Measurements from ENCODE around the gene BEND7. TPM values are rescaled to one million over a fixed set of nuclear protein-coding genes. Genes with fewer than 3 reads are reported as not detected.

BEND7 gene
- total RNA-seq: 21.9 and 25.0 TPM in 2 replicates
- long read RNA-seq, partial matches to known transcripts: 1 of 5 reads
- long read RNA-seq, other reads (novel, unspliced or antisense): 4 of 5 reads

DNA sequence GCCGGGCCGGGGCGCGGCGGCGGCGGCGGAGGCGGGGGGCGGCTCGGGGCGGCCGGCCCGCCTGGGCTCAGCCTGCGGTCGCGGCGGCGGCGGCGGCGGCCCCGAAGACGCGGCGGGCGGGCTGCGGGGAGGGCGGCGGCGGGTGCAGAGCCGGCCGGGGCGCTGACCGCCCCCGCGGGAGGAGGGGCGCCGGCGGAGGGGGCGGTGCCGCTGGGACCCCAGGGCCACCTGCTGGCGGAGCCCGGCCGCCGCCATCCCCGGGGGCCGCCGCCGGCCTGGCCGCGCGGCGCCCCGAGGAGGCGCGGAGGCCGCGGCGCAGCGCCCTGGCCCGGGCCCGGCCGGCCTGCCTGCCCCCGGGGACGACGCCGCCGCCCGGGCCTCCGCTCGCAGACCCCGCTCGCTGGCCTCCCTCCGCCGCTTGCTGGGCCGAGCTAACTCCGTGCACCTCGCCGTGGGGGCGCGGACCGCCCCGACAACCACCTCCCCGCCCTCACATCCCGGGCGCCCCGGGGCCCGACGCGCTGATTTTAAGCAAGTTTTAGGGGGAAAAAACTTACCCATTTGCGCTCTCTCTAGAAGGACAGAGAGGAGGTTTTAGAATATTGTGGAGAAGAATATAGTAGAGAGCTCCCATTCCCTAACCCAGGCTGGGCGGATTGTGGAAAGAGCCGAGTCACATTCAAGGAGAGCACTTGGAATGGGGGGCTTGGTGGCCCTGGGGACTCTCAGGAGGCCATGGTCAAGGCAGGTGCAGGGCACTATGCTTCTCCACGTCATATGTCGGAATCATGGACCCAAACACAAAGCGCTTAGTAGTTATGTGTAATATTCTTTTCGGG is at the start of gene BEND7:
Gene BEND7 (minus strand): TSS at position 140 of the 839 bp plus-strand sequence. CDS start 481 bp downstream, outside the sequence.
- TF ChIP-seq CTCF (conservative IDR thresholded peaks at IDR 0.05): no peak
- Mint-ChIP-seq H3K9me3 (no peaks in the 10 kb centered on the region), H3K27me3 (ENCODE audit: low read depth) (peaks cover 17% of the 10 kb centered on the region), H3K4me1 (peaks cover 20% of the 10 kb centered on the region), H3K27ac (ENCODE audit: unreplicated experiment) (no peak within 1 kb of the TSS), H3K36me3 (ENCODE audit: low read depth) (peaks cover 4% of the 10 kb centered on the region), H3K4me3 (peak within 1 kb of the TSS; percentile 91)
- peak; percentile 43 for DNase-seq (ENCODE audit: low read depth, low spot score)

- DNase-seq (ENCODE audit: low read depth, low spot score): no peak
- no peaks in the 10 kb centered on the region for H3K4me1 Mint-ChIP-seq
- no peaks in the 10 kb centered on the region for H3K36me3 Mint-ChIP-seq (ENCODE audit: low read depth)
- H3K9me3 Mint-ChIP-seq: no peaks in the 10 kb centered on the region
- TF ChIP-seq CTCF (conservative IDR thresholded peaks at IDR 0.05): no peak
- no peak overlapping the region for H3K27ac Mint-ChIP-seq (ENCODE audit: unreplicated experiment)
- H3K27me3 Mint-ChIP-seq (ENCODE audit: low read depth): peaks cover 67% of the 10 kb centered on the region
- no peak overlapping the region for H3K4me3 Mint-ChIP-seq
These were observed 45.1 kb upstream of the BEND7 start for GRCh38 chr10:13573960-13574359.

DNA sequence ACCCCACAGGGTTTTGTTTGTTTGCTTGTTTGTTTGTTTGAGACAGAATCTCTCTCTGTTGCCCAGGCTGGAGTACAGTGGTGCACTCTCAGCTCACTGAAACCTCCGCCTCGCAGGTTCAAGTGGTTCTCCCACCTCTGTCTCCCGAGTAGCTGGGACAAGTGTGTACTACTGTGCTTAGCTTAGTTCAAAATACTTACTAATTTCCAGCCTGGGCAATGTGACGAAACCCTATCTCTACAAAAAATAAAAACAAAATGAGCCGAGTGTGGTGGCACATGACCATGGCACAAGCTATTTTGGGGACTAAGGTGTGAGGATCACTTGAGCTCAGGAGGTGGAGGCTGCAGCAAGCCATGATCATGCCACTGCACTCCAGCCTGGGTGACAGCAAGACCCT is 42.7 kb upstream of the BEND7 start:
- Mint-ChIP-seq H3K27me3 (ENCODE audit: low read depth) (peaks cover 62% of the 10 kb centered on the region), H3K4me1 (no peaks in the 10 kb centered on the region), H3K27ac (ENCODE audit: unreplicated experiment) (no peak overlapping the region), H3K4me3 (no peak overlapping the region), H3K36me3 (ENCODE audit: low read depth) (no peaks in the 10 kb centered on the region), H3K9me3 (peaks cover 2% of the 10 kb centered on the region)
- no peak for TF ChIP-seq CTCF (conservative IDR thresholded peaks at IDR 0.05)
- no peak for DNase-seq (ENCODE audit: low read depth, low spot score)

GRCh38 chr10:13567030-13567429 is 38.2 kb upstream of the BEND7 start:
- DNase-seq (ENCODE audit: low read depth, low spot score): no peak
- no peaks in the 10 kb centered on the region for H3K36me3 Mint-ChIP-seq (ENCODE audit: low read depth)
- peaks cover 43% of the 10 kb centered on the region for H3K27me3 Mint-ChIP-seq (ENCODE audit: low read depth)
- peaks cover 10% of the 10 kb centered on the region for H3K9me3 Mint-ChIP-seq
- H3K4me3 Mint-ChIP-seq: no peak overlapping the region
- no peaks in the 10 kb centered on the region for H3K4me1 Mint-ChIP-seq
- no peak for TF ChIP-seq CTCF (conservative IDR thresholded peaks at IDR 0.05)
- H3K27ac Mint-ChIP-seq (ENCODE audit: unreplicated experiment): no peak overlapping the region

GRCh38 chr10:13564576-13564975 is 35.8 kb upstream of the BEND7 start:
- Mint-ChIP-seq H3K4me1 (no peaks in the 10 kb centered on the region), H3K9me3 (peaks cover 10% of the 10 kb centered on the region), H3K27ac (ENCODE audit: unreplicated experiment) (no peak overlapping the region), H3K4me3 (no peak overlapping the region), H3K36me3 (ENCODE audit: low read depth) (no peaks in the 10 kb centered on the region), H3K27me3 (ENCODE audit: low read depth) (peaks cover 26% of the 10 kb centered on the region)
- DNase-seq (ENCODE audit: low read depth, low spot score): no peak
- TF ChIP-seq CTCF (conservative IDR thresholded peaks at IDR 0.05): no peak

Measured in neural crest cell (in vitro differentiated cells).